VCaP (cell line): Measurements from ENCODE around the gene CREB3.
A peak's percentile ranks its signal among the peaks of the same experiment; 100 is the strongest.

Source experiments
- H3K27ac ChIP-seq: fragments of 450-650 bp; 2 replicates; pipeline ENCODE4 v1.5.1; 2017
- CTCF ChIP-seq: fragments of 450-650 bp; conservative IDR thresholded peaks from 2 replicates; pipeline ENCODE4 v1.5.1; 2017; ENCODE audit warnings: mild to moderate bottlenecking, moderate library complexity

CREB3 gene

GRCh38 chr9:35758475-35759050, 26.1 kb downstream of the CREB3 start:
- TF ChIP-seq CTCF = no peak
- H3K27ac ChIP-seq = peak overlapping the region; percentile 94

- H3K27ac ChIP-seq = peak overlapping the region; percentile 94
- no peak for TF ChIP-seq CTCF
These were observed 27.3 kb downstream of the CREB3 start for GRCh38 chr9:35759795-35760194.

- no peak for TF ChIP-seq CTCF
- H3K27ac ChIP-seq = peak overlapping the region; percentile 94
These were observed 28.2 kb downstream of the CREB3 start for GRCh38 chr9:35760651-35761050.

- no peak overlapping the region for H3K27ac ChIP-seq
- TF ChIP-seq CTCF = no peak
These were observed 30.7 kb downstream of the CREB3 start for GRCh38 chr9:35763181-35763580.

- TF ChIP-seq CTCF = no peak
- H3K27ac ChIP-seq = no peak overlapping the region
These were observed 31.3 kb downstream of the CREB3 start for GRCh38 chr9:35763803-35764202.

- TF ChIP-seq CTCF = no peak
- no peak overlapping the region for H3K27ac ChIP-seq
These were observed 34.5 kb downstream of the CREB3 start for GRCh38 chr9:35766997-35767396.

- H3K27ac ChIP-seq = no peak overlapping the region
- no peak for TF ChIP-seq CTCF
These were observed 35.0 kb downstream of the CREB3 start for GRCh38 chr9:35767458-35767857.
